GM21717 (cell line): ENCODE results near the gene CHI3L2.

Experiments
- ATAC-seq: cut with Tn5 transposase; IDR thresholded peaks from one replicate; pipeline ENCODE4 v1.9.1; 2021; ENCODE audit warnings: mild to moderate bottlenecking, moderate library complexity; ENCODE audit not compliant: unreplicated experiment

CHI3L2 gene, protein sequence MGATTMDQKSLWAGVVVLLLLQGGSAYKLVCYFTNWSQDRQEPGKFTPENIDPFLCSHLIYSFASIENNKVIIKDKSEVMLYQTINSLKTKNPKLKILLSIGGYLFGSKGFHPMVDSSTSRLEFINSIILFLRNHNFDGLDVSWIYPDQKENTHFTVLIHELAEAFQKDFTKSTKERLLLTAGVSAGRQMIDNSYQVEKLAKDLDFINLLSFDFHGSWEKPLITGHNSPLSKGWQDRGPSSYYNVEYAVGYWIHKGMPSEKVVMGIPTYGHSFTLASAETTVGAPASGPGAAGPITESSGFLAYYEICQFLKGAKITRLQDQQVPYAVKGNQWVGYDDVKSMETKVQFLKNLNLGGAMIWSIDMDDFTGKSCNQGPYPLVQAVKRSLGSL

GRCh38 chr1:111227434-111227833 lies at the start of gene CHI3L2:
Gene CHI3L2 (plus strand): TSS chr1:111227713. CDS start chr1:111227730, 17 bp downstream.
- ATAC-seq: no peak

DNA sequence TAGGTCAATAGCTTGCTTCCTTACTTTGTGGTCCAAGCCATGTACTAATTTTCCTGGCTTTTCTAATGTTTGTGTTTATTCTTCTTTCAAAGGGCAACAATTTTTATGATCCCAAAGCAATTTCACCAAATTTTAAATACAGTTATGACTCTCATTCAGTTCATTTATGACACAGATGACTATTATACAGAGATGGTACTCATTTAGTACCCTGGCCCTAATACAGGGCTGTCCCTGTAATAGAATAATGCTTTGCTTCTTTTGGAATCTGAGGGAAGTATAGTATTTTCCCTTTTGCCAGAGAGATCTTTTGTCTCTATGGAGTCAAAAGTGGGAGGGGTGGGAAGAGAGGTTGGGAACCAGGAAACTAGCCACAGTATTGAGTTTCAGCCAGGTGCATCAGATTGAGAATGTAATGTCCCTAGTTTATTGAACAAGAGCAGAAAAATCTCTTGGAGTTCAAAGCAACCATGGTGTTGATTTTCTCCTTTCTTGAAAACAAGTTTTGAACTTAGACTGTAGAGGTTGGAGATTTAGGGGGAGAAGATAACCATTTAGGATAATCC lies 47.5 kb upstream of the CHI3L2 start:
- no peak for ATAC-seq

GRCh38 chr1:111182052-111182451 lies 45.5 kb upstream of the CHI3L2 start:
- no peak for ATAC-seq

DNA sequence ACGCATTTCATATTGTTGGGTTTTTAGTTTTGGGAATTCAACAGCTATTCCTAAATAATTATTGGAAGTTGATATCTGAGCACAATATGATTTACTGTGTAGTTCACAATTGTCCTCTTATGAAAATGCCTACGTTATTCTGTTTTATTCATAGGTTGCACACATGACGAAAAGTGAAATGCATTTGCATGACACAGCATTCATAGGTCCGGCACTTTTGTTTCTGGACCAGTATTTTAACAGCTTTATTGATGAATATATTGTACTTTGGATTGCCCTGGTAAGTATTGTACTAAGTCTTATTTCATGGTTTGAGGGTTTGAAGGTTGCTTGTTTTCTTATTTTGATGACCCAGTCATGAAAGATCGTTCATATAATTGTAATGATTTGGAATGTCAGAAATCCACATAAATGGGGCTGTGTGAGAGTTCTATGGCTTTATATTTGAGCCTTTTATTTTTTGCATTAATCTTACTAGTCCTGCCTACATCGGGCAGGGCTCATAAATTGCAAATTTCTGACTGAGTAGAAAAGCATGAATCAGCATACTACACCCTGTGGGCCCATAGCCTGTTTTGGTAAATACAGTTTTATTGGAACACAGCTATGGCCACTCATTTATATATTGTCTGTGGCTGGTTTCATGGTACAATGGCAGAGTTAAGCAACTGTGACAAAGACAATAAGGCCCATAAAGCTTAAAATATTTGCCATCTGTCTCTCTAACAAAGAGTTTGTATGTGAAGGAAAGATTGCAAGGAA lies 44.0 kb upstream of the CHI3L2 start:
- no peak for ATAC-seq

DNA sequence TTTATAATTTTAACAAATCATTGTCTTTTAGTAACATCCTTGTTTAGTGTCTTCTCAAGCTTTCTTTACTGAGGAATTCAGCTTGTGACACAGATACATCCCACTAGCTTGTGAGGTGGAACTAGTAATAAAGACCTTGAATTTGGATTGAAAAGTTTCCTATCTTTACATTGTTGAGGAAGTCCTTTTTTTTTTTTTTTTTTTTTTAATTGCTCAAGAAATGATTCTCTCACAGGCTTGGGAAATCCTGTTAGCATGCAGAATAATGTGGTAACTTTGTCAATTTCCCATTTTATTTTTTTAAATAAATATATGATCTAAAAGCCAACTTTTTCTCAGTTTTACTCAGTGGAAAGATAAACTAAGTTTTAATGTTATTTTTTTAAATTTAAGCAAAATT lies 42.9 kb upstream of the CHI3L2 start:
- no peak for ATAC-seq

GRCh38 chr1:111190931-111191451 lies 36.5 kb upstream of the CHI3L2 start:
- ATAC-seq: no peak

- no peak for ATAC-seq
Observed at GRCh38 chr1:111191496-111191895, 36.0 kb upstream of the CHI3L2 start.

- no peak for ATAC-seq
Observed at GRCh38 chr1:111192074-111192473, 35.4 kb upstream of the CHI3L2 start.

DNA sequence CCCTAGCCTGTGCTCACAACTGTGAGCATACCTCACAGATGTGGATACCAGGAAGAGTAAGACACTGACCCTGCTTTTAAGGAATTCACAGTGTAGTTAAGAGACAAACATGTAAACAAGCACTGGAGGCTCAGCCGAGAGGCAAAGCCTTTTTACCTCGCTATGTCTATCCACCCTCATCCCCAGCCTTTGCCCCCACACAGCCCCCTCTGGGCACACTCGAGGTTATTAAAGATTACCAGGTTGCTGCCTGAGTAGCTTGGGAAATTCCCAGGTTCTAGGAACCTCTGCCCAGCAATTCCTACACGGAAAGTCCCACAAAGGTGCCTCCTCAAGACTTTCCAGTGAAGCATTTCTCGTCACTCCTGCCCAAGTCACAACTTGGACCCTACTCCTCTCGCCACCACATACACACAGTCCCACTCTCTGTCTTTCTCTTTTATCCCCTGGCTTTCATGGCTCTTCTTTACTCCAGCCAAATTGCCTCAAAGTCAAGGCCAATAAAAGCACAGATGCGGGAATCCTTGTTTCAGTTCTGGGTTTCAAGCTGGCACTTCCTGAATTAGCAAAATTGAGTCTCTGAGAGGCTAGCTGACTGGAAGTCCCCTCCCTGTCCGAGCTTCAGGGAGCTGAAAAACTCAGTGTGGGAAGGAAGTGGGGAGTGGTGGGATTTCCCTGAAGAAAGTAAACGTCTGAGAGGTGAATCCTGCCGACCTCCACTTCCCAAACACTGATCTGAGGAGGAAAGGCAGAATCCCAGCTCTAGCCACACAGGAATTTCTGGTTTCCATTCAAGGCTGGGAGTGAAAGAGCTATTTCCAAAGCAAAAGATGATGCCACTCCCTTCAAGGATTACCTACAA lies 34.6 kb upstream of the CHI3L2 start:
- ATAC-seq: no peak

DNA sequence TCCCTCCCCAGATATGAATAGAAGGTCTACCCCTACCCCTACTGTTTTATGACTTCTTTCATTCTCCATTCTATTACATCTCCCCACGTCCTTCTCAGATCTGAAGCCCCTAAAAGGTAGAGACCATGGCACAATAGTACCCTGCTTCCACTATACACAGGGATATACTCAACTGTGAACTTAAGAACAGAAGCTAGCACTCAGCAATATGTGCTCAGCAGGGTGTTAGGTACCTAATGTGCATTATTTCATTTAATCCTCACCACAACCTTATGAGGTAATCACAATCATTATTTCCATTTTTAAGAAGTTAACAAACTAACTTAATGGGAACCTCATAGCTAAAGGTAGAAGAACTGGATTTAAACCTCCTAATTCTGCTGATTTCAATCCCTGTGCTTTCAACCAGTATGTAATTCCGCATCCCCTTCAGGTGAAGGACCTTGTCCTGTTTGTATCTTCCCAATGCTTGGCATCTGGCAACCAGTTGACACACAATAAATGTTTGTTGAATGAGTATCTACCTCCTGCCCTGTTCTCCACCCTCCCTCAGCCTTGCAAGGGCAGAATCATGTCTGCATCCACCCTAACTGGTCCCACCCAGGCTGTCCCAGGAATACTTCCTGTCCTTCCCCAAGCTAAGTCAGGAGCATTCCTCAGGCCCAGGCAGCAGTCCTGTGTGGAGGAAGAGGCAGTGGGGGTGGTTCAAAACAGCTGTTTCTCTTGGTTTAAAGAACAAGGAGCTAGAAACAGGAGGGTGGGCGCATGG lies 33.6 kb upstream of the CHI3L2 start:
- ATAC-seq: no peak

- ATAC-seq: no peak
Observed at GRCh38 chr1:111195002-111195684, 32.4 kb upstream of the CHI3L2 start.

GRCh38 chr1:111196213-111196612 lies 31.3 kb upstream of the CHI3L2 start:
- ATAC-seq: no peak

GRCh38 chr1:111197598-111198284 lies 29.8 kb upstream of the CHI3L2 start:
- ATAC-seq: no peak

- ATAC-seq: no peak
Observed at GRCh38 chr1:111198836-111199235, 28.7 kb upstream of the CHI3L2 start.

- ATAC-seq: no peak
Observed at GRCh38 chr1:111199329-111199728, 28.2 kb upstream of the CHI3L2 start.

DNA sequence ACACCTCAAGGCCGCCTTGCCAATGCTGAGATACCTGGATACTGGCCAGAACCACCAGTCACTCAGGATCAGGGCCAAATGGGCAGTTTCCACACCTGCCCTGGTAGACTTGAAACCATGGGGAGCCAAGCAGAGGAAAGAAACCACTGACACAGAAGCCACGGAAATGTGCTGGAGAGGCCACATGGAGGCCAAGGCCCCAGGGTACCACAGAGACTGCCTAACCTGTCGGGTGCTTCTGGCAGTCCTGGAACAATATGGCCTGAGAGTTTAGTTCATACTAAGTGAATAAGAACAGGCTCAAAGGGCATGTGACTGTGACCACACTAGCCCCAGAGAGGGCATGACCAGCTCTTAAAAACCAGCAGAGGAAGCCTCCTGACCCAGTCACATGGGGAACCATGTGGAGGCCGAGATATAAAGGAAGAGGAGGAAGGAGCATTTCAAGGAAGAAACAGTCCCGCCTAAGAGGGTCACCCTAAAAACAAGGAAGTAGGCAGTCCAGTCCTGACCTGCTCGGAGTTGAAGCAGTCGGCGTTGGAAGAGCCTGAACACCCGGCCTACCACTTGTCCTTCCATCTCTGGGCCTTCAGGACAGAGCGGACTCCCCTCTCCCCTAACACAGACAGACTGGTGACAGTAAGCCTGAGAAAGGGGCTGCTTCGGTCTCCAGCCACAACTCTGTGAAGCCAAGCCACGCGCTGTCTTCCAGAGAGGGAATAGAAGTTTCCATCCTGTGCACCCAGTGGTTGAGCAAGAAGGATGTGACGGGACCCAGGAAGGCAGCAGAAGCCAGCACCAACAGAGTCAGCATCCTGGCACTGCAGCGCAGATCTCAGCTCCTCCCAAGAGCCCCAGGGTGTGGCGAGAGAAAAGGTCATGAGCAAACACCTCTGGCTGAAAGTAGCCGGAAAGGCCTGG lies 27.4 kb upstream of the CHI3L2 start, which contains the start of gene DENND2D:
DENND2D (minus strand) TSS at position 766 of the 921 bp plus-strand sequence; CDS start at position 579, 187 bp downstream.
- ATAC-seq: no peak

- ATAC-seq: no peak
Observed at GRCh38 chr1:111200802-111201161, 26.7 kb upstream of the CHI3L2 start.
